ENCODE measurements around the gene EXOC3L1.

The EXOC3L1 gene

DNA sequence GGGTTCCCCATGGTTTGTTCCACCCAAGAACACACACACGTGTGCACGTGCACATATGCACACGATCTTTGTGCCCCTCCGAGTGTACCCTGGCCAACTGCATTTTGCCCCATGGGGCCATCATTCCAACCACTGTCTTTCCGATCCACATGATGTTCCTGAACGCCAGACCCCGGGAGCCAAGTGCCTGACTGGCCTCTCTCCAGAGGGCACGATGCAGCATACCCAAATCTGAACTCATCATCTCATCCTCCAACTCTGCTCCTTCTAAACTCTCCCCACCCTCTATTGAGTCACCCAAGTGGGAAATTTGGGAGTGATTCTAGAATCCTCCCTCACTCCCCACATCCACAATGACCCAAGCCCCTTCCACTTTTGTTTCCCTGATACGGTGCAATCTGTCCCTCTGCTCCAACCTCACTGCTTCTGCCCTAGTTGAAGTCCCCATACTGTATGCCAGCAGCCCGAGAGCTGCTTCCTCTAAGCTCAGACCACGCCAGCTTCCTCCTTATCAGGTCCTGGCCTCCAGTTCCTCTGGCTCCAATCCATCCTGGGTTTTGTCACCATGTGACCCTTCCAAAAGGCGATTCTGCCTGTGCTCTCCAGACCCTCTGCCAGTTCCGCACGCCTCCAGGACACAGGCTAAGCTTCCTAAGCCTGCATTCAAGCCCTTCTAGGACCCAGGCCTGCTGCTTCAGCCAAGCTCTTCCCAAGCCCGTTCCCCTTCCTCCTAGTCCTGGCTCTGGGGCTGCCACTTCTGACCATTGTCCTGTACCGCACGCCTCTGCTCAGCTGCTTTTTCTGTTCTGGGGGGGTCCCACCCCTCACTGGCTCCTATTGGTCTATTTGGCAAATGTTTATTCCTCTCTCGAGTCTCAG lies 26.9 kb upstream of the EXOC3L1 start:
- no peak for DNase-seq

DNA sequence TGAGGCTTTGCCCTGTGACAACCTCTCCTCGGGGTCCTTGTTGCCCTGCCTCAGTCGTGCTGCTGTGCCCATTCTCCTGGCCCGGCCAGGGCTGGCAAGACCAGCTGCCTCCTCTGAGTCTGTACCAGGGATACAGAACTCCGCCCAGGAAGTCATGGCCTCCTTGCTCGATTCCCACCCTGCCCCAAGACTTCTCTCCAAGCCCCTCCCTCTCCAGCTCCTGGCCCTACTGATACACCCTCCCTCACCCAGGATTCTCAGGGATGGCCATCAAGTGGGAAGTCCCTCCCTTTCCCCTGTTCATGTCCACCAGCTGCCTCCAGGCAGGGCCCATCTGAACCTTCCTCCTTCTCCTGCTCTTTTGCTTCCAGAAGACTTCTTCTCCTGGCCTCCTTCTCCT lies 25.8 kb upstream of the EXOC3L1 start:
- no peak for DNase-seq

DNA sequence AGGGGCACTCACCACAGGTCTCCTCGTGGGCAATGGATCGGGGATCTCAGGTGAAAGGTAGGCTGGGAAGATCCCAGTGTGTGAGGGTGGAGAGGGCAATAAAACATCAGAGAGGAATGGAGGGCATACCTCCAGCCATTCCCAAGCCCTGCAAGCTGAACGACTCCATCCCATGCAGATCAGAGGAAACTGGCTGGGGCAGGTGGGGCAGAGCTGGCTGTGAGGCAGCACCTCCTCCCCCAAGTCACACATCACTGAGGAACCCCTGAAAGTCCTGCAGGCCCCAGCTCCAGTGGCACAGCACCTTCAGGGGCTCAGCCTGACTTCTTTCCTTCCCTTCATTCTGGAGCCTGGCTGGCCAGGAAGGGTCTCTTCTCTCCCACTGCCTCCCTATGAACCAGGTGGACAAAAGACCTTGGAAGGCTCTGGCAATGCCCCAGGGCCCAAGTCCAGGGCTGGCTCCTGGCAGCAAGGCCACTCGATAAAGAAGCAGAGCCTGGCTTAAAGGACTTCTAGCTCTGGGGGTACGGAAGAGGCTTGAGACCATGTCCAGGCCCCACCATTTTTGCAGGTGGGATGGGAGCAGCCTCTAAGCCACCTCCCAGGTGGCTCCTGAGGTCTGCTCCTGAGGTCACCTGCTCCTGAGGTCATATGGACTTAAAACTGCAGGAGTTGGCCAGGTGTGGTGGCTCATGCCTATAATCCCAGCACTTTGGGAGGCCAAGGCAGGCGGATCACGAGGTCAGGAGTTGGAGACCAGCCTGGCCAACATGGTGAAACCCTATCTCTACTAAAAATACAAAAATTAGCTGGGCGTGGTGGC lies 23.5 kb upstream of the EXOC3L1 start:
- DNase-seq, result no peak

DNA sequence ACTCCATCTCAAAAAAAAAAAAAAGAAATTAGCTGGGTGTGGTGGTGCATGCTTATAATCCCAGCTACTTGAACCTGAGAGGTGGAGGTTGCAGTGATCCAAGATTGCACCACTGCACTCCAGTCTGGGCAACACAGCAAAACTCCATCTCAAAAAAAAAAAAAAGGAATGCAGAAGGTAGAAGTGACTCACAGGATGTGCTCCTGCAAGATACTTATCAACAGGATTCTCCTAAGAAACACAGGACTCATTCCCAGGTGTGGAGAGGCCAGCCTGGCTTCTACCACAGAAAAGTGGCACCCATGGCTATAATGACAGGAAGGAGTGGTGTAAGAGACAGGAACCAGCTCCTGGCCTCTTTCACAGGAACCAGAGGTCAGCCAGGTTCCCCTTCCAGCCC lies 22.8 kb upstream of the EXOC3L1 start:
- DNase-seq, result no peak

DNA sequence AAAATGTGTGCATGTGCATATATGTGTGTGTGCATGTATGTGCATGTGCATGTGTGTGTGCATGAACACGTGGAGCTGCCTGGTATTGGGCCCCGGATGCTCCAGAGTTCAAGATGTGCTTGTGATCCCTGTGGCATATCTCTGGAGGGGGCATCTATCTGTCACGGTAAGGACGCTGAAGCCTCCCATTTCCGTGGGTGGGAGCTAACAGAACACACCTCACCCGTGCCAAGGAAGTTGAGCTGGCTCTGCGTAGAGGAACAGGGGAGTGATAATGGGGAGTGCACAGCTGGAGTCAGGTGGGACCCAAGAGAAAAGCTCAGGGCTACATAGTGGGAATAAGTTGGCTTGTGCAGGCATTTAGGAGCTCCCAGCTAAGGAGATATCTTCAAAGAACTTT lies 21.7 kb upstream of the EXOC3L1 start:
- no peak for DNase-seq

DNA sequence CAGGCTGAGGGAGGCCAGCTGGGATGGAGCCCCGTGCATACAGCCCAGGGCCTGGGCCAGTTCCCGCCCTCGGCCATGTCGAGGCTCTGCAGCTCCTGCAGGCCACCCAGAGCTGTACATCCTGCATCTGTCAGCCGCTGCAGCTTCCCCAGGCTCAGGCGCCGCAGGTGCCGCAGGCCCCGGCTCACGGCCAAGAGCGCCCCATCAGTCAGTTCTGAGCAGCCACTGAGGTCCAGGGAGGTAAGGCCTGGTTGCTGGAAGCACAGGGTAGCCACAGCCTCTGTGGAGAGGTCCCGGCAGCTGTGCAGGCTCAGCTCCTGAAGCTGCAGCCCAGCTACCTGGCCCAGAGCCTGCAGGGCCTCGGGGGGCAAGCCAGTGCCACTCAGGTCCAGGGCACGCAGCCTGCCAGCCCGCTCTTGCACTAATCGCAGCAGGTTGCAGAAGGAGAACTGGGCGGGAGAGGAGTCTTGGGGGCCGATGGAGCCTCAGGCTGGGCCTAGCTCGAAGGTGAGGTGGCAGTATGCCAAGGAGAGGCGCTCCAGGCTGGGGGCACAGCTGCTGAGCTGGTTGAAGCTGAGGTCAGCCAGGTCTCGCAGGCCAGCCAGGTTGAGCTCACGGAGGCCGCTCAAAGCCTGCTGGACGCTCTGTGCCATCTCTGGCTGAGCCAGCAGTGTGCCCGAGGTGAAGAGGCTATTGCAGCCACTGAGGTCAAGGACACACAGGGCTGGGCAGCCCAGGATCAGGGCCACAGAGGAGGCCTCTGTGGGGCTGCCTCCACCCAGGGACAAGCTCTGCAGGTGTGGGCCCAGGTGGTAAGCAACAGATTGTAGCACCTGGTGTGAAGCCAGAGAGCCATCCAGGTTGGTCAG lies 20.4 kb upstream of the EXOC3L1 start:
- no peak for DNase-seq

DNA sequence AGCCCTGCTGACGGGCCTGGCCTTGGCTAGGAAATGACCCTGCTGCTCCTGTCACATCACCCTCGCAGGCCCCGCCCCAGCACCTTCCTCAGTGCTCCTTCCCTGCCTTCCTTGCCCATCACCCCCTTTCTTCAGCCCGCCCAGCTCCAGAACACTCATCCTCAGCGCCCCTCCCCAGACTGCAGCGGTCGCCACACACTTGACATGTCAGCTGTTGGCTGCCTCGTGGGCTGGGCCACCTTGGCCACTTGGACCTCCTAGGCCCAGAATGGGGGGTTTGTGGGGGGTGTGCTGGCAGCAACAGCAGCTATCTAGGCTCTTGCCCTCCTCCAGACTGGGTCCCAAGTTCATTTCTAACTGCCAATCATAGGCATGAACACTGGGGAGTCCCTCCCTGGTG lies 19.6 kb upstream of the EXOC3L1 start:
- no peak for DNase-seq

DNA sequence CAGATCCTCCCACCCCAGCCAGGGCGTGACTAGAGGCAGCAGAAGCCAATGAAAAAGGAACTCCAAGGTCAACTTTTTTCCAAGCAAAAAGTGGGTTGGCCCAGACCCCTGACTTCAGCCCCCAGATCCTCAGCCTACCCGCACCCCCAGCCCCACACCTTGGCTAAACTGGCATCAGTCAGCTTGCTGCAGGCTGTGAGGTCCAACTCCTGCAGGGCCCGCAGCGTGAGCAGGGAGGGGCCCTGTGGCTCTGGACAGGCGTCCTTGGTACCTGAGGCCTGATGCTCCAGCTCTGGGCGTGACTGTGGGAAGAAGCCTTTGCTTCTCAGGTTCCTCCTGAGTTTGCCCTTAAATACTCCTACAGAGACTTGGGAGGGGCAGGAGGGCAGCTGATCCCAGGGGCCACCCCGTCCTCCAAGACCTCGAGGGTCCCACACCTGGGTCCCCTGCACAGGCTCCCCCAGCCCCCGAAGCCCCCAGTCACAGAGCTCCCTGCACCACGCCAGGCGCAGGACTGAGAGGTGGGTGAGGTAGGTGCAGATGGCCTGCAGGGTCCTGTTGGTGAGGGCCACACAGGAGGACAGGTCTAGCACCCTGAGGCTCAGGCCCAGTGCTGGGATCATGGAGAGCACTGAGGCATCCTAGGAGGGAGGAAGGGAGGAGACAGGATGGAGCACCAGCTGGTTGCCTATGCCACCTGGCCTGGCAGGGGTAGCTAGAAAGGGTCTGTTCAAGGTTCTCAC lies 18.4 kb upstream of the EXOC3L1 start:
- no peak for DNase-seq

DNA sequence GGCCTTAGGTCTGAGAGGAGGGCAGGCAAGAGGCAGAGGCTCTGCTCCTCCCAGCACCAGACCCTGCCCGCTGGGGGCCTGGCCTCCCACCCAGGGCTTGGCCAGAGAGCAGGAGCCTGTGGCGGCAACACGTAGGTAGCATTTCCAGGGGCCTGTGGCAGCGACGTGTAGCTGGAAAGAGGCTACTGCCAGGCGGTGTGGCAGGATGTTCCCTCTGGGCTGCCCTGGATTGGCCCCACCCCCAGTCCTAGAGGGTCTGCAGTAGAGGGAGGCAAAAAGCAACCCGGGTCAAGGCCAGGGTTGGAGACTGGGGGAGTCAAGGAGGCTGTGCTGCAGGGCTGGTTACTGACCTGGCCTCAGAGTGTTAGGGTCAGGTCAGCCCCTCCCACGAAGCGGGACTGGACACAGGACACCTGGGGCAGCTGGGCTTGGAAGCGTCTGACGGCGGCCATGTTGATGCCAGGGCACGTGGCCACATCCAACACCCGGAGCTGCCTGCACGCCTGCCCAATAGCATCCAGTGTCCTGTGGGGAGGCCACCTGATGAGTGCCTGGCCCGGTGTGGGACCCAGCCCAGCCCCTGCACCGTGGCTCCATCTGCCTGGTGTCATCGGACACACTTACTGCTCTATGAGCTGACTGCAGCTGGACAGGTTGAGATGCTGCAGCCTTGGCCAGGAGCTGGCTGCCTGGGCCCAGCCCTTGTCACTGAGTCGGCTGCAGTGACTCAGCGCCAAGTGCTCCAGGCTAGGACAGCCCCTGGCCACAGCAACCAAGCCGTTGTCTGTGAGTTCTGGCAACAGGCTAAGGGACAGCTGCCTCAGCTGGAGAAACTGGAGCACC lies 17.5 kb upstream of the EXOC3L1 start:
- no peak for DNase-seq

DNA sequence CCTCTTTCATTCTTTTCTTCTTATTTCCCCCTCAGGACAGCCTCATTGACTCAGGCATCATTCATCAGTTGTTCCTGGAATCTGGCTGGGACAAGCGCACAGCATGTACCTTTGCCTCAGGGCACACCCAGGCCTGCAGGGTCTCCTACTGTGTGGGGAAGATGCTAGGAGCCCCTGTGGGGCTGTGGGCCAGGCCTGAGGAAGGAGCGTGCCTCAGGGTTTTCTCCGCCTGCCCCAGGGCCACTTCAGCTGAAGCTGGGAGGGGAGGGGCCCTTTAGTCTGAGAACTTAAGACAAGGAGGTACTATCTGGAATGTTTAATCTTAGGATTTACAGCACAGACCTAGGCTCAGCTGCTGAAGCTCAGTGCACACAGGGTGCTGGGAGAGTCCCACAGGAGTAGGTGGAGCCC lies 16.9 kb upstream of the EXOC3L1 start:
- no peak for DNase-seq

DNA sequence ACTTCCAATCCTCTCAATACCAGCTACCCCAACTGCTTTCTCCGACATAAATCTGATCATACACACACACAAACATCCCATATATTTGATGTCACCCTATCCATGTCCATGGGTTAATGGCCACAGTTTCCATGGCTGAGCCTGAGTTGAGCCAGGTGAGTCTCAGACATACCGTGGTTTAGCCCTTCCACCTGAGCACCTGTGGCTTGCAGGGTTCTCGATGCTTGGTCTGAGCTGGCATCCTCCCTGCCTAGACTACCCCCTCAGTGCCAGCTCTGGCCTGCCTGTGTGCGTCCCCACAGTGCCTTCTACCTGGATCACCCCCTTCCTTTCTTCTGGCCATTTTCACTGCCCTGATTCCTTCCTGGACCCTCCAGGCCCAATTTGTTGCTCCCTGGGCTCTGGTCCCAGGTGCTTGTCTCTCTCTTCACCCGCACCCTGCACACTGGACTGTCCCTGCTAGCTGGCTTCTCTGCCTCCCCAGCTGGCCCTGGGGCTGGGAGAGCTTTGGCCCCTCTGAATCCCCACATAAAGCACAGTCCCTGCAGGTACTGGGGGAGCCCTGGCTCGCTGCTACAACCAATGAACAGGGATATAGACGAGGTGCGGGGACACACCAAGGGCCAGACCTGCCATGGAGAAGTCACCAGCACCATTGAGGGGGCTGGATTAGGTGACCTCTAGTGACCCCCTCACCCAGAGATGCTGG lies 16.3 kb upstream of the EXOC3L1 start:
- no peak for DNase-seq

DNA sequence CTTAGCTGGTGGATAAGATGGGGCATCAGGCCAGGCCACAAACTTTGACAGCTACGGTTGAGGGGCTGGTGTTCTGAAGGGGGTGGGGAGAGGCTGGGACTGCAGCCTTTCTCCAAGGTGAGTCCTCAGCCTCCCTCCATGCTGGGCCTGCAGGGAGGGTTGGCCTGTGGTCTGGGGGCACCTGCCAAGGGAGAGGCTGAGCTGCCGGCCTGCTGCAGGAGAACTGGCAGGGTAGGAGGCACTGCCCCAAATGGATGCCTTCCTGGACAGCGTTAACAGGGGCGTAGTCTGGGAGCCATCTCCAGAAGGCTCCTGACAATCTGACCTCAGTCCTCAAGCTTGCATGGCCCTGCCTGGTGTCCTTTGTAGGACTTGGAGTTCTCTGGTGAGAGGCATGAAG lies 14.1 kb upstream of the EXOC3L1 start:
- no peak for DNase-seq

DNA sequence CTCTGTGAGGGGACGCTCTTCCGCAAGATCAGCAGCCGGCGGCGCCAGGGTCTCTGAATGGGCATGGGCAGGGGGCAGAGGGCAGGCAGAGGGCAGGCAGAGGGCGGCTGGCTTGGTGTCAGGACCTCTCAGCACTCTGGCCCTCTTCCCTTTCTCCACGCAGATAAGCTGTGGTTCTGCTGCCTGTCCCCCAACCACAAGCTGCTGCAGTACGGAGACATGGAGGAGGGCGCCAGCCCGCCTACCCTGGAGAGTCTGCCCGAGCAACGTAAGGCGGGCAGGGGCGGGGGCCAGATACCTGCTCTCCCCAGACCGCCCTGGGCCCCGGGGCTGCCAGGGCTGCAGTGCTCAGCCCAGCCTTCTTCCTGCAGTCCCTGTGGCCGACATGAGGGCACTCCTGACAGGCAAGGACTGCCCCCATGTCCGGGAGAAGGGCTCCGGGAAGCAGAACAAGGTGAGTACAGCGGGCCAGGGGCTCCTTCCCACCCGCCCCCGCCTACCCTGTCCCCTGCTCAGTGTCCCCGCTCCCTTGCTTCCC lies 13.1 kb upstream of the EXOC3L1 start:
- DNase-seq, result no peak

DNA sequence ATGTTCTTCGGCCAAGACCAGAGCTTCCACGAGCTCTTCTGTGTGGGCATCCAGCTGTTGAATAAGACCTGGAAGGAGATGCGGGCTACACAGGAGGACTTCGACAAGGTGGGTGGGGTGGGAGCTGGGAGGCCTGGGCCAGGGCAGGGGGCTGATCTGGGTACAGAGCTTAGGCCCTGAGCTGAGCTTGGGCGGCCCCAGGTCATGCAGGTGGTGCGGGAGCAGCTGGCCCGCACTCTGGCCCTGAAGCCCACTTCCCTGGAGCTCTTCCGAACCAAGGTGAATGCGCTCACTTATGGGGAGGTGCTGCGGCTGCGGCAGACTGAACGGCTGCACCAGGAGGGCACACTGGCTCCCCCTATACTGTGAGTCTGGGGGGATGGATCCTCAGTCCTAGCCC lies 12.5 kb upstream of the EXOC3L1 start:
- no peak for DNase-seq

DNA sequence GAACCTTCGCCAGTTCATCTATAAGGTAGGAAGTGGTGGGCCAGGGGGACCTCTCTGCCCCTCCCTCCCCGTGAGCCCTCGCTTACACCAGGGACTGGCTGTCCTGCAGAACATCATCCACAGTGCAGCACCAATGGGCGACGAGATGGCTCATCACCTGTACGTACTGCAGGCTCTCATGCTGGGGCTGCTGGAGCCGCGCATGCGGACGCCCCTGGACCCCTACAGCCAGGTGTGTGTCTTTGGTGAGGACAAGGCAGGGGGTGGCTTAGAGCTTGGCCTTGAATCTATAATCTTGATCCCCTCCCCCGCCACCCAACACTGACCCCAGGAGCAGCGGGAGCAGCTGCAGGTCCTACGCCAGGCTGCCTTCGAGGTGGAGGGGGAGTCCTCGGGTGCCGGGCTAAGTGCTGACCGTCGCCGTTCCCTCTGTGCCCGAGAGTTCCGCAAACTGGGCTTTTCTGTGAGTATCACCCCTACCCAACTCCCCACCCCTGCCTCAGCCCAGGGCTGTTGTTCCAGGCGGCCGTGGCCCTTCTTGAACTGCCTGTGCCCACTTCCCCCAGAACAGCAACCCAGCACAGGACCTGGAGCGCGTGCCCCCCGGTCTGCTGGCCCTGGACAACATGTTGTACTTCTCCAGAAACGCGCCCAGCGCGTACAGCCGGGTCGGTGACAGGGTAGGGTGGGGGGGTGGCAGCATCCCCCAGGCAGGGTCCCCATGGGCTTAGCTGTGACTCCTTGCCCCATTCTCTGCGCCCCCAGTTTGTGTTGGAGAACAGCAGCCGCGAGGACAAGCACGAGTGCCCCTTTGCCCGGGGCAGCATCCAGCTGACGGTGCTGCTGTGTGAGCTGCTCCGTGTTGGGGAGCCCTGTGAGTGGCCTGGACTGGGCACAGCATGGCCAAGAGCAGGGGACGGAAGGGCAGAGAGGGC lies 11.7 kb upstream of the EXOC3L1 start:
- no peak for DNase-seq

DNA sequence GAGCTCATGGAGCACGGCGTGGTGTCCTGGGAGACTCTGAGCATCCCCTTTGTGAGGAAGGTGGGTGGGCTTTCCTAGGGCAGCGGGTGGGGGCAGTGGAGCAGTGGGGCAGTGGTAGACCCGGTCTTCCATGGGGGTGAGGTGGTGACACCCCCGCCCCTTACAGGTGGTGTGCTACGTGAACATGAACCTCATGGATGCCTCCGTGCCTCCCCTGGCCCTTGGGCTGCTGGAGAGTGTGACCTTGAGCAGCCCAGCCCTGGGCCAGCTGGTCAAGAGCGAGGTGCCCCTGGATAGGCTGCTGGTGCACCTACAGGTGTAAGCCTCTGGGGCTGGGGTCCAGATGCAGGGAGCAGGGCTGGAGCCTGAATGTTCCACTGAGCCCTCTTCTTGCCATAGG lies 10.6 kb upstream of the EXOC3L1 start:
- no peak for DNase-seq

DNA sequence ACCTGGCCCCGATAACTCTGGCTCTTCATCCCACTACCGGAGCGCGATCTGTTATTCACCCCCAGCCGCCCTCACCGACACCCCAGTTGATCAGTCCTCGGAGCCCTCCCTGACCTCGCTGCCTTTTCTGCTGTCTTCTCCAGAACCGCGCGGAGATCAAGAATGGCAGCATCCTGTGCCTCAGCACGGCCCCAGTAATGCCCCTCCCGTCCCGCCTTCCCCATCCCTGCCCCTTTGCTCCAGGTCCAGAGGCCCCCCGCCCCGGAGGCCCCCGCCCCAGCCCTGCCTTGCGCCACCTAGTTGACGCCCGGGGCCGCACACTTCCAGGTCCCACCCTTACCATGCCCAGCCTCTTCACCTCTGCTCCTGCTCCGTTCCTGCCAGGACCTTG lies 9.9 kb upstream of the EXOC3L1 start:
- no peak for DNase-seq

DNA sequence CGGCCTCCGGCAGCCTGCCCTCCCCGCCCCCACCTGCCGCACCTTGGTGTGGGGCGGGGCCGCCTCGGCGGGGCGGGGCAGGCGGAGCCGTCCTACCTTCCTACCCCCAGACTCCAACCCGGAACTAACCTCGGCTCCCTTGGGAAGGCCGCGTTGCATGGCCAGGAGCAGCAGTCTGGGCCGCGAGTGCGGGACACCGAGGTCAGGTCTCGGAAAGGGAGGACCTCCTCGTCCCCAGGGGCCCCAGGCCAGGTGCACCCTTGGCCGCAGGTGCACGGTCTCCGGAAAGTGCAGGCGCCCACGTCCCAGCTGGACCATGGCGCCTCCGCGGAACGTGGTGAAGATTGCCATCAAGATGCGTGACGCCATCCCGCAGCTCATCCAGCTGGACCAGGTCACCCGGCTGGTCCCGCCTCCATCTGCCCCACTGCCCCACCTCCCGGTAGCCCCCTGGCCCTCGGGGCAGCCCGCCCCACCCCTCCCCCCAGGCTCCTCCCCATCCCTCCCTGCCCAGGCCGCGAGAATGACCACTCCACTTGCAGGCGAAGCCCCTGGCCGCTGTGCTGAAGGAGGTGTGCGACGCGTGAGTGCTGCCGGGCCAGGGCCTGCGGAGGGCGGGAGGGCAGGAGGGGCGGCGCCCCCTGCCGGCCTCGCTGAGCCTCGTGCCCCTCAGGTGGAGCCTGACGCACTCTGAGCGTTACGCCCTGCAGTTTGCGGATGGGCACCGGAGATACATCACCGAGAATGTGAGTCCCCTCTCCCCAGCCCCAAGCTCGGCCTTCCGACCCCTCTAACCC lies 9.3 kb upstream of the EXOC3L1 start, which contains the start of gene ELMO3:
Gene ELMO3, plus strand, starts transcription at position 121 of the 797 bp plus-strand sequence. Its CDS starts 196 bp downstream, at position 317.
- DNase-seq, result no peak
